HG02798 (cell line): Measurements from ENCODE around the gene PIK3C2G.

Experiments used
- ATAC-seq: cut with Tn5 transposase; IDR thresholded peaks from one replicate; pipeline ENCODE4 v1.9.1; 2021; ENCODE audit warnings: mild to moderate bottlenecking; ENCODE audit not compliant: unreplicated experiment, poor library complexity

PIK3C2G gene

DNA sequence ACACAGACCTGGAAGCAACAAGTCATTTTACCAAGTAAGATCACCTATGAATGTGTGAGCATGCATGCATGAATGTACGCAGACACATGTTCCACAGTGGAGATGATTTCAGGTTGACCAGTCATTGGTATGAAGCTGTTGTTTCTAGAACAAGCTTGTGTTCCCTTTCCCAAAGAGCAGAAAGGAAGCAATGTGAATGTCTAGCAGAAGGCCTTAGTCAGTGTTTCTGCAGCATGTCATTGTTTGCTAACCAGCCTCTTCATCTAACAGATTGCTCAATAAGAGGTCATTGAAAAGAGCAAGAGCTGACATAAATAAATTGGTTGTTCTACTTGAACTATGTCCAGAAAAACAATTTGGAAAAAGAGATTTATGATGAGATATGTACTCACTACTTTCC lies 285.1 kb downstream of the PIK3C2G start:
- no peak for ATAC-seq

DNA sequence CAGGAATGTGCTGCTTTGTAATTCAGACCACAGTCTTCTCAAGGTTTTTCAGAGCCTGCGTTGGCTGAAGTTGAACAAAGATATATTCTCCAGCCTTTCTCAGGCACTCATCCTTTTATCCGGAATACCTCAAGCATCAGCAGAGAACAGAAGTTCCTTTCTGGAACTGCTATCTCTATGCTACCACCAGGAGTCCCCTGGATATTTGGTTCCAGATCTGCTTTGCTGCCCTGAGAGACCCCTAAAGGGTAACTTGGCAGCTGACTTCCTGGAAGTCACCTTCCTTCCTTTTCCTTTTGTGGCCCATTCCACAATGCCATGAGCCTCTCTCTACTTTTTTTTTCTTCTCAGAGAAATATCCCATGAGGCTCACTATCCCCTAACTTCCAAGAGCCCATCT lies 288.3 kb downstream of the PIK3C2G start:
- no peak for ATAC-seq

DNA sequence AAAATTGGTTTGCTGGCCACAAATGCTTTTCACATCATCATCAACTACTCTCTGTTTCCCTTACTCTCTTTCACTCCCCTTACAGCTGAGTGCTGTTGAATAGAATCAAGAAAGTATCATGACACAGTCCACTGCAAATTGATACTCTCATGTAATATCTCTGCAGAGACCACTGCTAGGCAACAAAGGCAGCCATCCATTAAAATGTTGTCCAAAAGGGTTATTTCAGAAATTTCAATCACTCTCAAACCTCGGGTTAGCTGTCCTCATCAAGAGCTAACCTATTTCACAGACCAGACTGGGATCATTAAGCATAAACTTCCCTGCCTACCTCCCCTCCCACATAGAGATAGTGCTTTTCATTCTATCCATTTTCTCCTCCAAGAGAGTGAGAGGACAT lies 289.8 kb downstream of the PIK3C2G start:
- ATAC-seq: no peak

DNA sequence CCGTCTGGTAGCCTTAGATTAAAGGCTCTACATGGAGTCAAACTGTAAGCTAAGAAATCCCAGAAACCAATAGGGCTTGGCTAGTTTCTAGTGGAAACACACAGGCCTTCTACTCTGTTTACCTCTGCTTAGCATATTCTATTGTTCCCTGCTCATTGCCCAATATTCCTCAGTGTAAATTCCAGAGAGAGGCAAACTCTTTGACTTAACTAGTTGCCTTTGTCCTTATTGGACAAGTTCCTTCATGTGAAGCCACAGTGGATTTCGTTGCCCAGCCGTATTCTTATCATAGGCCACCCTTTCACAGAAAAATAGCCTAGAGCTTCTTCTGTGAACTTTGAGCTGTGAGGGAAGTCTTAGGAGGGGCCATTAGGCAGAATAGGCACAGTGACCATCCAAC lies 290.4 kb downstream of the PIK3C2G start:
- no peak for ATAC-seq

DNA sequence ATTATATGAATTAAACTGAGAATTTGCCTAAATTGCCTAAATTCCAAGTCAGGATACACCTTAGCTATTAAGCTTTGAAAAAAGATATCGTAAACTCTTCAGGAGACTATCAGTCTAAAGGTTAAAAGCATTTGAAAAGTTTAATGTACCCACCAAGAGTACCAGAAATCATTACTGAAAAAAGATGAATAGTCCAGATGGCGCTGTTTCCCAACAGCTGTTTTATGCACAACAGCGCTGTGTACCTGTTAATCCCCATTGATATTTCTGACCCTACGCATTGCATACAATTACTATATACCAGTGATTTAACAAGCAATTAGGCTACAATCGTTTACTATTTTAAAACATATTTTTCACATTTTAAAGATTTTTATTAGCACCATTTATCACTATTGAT lies 291.5 kb downstream of the PIK3C2G start:
- ATAC-seq: no peak

DNA sequence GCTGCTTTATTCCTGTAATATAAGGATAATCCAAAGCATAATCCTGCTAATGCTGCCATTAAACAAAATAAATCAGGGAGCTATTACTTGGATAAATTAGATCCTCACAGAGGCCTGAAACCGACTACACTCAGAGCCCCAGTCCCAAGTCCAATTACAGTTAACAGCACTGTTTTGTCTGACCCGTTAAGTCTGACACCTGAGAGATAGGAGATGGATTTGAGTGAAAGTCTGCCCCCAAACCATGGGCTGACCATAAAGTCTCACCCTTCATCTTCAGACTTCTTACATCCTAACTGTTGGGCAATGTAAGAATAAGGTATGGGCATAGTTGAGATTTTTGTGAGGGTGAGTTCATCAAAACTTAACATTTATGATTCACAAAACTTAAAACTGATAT lies 294.8 kb downstream of the PIK3C2G start:
- no peak for ATAC-seq

DNA sequence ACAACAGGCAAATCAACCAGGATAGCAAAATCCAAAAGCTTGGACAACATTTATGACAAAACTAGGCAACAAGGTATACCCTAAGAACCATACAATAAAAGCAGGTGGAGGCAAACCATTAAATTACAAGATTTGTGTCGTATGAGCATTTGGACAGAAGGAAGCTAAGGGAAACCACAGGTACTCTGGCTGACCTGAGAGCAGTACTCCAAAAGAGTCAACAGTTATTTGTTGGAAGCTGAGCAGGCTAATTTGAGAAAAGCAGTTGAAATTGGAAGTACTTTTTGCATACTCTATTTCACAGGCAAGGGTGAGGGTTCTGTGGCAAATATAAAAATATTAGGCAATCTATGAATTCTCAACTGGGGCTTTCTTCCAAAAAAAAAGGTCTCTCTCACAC lies 297.9 kb downstream of the PIK3C2G start:
- ATAC-seq: no peak

DNA sequence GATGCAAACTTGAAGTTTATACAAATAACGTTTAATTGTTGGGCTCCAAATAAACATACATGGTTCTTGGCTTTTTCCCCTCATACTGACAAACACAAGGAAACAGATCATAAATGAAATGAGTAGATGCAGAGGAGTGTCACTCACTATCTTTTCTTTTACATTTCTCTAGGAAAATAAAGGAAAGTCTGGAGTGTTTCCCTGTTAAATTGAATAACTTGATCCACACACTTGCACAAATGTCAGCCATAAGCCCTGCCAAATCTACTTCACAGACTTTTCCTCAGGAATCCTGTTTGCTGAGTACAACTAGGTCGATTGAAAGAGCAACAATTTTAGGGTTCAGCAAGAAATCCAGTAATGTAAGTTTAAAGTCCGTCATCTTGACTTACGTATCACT lies 301.2 kb downstream of the PIK3C2G start:
- ATAC-seq: no peak

DNA sequence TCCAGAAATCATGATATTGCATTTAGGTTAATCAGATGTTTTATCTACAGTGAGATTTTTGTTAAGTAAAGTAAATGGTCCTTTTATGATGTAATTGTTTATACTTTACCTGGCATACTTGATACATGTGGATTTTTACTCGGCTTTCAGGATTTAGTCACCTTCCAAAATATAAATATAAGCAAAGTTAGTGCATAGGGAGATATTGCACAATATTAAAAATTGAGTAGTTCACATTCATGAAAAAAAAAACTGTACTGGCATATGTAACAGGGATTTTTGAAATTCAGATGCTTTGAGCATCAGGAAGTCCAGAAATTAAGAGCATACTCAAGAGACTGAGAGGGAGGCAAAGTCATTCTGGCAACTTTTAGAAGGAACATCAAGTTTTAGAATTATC lies 303.0 kb downstream of the PIK3C2G start:
- ATAC-seq: no peak

DNA sequence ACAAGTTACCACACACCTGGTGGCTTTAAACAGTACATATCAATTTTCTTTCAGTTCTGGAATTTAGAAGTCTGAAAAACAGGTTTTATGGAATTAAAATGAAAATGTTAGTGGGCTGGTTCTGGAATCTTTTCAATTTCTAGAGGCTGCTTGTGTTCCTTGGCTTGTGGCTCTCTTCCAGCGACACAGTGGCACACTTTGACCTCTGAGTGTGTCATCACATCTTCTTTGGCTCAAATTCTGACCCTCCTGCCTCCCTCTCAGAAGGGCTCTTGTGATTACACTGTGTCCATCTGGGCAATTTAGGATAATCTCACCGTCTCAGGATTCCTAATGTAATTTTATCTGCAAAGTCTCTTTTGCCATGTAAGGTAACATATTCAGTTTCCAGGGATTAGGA lies 306.5 kb downstream of the PIK3C2G start:
- ATAC-seq: no peak

DNA sequence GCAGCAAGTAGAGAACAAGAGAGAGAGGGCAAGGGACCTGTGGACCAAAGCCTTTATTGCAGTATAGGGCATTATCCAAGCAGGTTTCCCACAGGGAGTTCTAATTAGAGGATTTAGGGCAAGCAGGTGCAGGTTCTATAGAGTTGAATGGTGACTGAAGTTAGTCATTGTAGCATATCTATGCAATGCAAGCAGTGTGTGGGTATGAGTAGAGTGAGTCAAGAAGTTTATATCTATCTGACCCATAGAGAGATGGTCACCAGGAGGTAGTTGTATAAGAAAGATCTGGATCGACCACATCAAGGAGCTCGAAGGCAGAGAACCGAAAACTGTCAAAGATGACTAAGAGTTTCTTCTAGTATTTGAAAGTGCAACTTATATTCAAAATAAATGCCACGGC lies 309.2 kb downstream of the PIK3C2G start:
- ATAC-seq: no peak

DNA sequence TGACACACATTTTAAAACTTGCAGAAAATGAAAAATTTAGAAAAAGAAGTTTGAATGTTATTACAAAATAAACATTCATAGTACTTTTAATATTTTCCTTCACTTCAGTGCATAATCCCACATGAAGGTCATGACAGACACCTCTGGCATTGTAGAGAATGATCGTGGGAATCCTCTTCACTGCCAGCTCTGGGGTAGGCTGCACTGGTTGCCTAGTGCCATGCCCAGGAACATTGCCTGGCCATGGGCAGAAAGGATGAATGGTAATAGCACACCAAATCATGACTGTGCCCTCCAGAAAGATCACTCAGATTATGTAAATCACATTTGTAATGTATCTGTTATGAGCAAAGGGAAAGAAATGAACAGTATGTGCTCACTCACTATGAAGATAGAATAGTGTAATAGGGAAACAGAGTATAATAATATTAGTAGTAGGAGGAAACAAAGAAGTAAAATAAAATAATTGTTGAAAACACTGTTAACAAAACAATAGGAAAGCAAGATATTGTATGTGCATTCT lies 314.8 kb downstream of the PIK3C2G start:
- no peak for ATAC-seq

DNA sequence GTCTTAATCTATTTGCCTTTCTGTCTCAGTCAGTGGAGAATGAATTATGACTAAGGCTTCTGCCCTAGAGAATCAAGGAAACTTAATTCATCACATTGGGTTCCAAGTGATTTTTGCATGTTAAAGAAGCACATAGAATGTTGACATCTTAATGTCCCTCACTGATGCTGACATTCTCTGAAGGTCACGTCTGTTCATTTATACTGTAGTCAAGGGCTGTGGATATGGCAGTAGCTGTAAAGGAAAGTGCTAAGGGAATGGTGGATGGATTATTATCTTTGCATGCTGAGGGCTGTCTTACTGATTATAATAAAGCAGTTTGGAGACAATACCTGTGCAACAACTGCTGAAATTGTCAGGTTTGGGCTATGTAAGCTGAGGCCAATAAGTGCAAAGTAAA lies 315.3 kb downstream of the PIK3C2G start:
- no peak for ATAC-seq

DNA sequence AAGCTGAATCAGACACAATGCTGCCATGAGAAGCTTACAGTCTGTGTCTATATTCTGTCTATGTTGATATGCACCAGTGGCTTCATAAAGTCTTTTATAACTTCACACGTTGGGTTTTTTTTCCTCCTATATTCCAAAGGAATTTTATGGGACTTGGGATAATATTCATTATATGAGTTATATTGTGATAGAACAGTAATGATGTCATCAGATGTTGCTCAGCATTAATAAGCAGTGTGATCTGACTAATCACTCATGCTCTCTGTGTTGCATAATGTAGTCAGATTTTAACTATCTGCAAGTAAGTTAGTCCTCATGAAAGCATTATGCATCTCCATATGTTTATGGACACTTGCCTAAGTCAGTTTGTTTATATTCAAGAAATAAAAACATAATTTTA lies 316.9 kb downstream of the PIK3C2G start:
- ATAC-seq: no peak

DNA sequence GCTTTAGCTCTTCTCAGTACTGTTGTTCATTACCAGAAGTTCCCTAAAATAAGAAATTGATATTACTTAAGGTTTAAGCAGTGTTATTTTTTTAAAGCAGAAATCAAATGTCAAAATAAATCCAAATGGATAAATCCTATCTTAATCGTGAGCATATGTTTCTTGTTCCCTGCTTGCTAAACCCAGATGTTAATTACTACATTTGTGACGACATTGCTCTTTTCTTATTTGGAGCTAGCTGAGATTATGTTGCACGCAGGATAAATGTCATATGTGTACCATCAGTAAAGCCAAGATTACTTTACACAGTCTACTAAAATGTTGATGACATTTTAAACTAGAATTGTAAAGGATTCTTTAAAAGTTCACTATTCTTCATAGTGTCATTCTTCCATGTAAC lies 319.0 kb downstream of the PIK3C2G start:
- no peak for ATAC-seq

DNA sequence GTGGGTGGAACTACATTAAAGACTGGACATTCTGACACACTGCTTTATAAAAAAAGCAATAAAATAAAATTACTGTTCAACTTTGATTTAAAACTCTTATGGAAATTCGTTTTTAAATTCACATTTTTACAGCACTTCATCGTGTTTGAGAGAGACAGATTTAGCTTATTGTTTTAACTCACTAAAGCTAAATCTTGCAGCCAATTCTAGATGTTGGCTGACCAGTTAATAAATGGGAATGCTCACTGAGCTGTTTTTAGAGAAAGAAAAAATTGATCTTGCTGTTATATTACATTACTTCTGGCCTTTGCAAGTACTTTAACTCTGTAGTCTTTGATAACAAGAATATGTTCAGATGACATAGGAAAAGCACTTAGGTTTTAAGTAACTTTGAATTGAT lies 319.4 kb downstream of the PIK3C2G start:
- ATAC-seq: no peak

DNA sequence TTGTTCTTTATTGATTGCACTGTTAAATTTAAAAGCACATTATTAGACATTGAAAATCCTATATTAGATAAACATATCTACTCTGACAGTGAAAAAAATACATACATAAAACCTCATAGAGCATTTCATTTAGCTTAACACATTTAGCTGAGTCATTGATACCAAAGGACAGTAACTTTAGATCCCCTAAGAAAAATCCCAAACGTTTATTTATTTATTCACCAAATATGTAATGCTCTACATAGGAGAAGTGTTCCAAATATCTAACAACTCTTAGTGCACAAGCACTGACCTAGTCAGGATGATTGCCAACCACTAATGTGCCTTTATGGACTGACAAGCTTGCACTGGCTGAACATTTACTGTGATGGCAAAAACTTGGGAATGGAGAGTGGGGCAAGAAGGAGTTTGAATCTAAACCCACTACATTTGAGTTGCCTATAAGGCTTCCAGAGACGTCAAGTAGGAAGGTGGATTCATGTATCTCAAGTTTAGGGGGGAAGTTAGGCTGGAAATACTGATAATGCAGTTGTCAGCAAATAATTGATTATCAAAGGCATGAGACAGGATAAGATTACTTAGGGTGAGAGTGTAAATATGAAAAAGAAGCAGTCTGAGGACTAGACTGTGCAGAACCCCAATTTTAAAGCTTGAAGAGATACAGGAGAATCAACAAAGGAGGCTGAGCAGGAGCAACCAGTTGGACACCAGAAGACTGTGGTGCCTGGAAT lies 320.1 kb downstream of the PIK3C2G start:
- ATAC-seq: no peak

DNA sequence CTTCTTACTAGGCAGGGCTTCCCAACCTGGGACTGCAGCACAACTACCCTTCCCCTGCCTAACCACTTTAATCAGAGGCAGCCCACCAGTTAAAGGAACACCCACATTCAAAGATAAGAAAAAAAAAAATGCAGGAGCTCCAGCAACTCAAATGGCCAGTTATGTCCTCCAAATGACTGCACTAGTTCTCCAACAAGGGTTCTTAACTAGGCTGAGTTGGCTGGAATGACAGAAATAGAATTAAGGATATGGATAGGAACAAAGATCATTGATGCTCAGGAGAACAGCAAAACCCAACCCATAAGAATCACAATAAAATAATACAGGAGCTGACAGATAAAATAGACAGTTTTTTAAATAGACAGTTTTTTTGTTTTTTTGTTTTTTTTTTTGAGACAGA lies 322.3 kb downstream of the PIK3C2G start:
- ATAC-seq: no peak

DNA sequence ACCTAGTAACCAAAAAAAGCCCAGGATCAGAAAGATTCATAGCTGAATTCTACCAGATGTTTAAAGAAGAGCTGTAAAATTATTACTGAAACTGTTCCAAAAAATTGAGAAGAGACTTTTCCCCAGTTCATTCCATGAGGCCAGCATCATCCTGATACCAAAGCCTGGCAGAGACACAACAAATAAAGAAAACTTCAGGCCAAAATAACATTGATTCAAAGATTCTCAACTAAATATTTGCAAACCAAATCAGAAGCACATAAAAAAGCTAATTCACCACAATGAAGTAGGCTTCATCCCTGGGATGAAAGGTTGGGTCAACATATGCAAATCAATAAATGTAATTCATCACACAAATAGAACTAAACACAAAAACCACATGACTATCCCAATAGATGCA lies 325.3 kb downstream of the PIK3C2G start:
- ATAC-seq: no peak

DNA sequence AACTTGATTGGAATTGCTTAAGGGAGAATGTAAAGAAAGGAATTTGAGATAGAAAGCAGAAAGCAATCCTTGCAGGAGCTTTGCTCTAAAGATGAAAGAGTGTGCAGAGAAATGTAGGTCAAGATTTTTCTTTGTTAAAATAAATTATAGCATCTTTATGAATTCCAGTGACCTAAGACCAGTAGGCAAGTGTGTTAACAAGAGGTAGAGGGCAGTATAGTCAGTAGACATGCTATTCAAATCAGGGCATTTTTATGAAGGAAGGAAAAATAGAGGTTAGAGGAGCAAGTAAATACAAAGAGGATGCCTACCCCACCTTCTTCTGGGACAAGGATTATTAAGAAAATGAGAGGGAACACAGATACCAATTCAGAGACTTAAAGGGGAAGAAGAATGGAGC lies 328.0 kb downstream of the PIK3C2G start:
- ATAC-seq: no peak

DNA sequence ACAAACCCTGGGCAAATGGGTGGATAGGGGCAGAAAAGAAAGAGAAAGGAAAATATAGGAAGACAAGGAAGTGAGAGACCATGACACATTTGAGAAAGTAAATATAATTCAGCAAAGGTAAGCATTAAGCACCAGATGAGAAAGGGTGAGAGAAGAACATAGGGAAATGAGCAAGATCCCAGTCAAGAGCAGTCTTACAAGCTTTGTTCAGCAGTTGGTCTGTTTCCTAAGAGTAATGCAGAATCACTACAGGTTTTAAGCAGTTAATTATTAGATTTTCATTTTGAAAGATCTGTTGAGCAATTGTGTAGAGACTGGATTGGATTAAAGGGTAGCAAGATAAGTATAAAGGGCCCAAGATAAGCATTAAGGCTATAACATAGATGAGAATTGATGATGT lies 330.2 kb downstream of the PIK3C2G start:
- ATAC-seq: no peak

DNA sequence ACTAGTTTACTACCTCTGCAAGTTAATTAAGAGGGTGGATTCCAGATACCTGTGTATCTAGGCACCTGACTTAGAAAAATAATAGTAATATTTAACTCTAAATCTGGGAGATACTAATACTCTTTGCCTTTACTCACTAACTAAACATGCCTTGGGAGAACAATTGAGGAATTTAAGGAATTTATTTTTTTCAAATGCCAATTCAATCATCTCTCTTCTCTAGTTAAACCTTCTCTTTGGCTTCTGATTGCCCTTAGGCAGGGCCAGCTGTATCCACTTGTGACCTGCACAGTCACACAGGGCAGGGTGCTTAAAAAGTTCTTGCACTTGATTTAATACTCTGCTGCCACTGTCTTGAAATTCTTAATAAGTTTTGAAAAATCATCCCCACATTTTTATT lies 334.1 kb downstream of the PIK3C2G start:
- no peak for ATAC-seq

DNA sequence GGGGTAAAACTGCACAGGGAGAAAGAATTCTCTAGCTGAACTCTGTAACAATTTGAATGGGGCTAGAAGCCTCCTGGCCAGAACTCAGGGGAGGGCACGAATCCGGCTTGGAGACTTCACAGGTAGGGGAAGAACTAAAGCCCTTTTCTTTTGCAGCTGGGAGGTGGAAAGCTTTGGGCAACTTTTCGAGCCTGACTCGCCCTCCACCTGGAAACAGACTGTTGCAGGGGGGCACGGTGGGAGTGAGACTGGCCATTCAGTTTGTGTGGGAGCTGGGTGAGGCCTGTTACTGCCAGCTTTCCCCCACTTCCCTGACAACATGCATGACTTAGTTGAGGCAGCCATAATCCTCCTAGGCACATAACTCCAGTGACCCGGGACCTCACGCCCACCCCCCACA lies 340.6 kb downstream of the PIK3C2G start:
- ATAC-seq: no peak
